ENCODE measurements around the gene KCNQ2. TPM values are rescaled to one million over a fixed set of nuclear protein-coding genes. Genes with fewer than 3 reads are reported as not detected.
A peak's percentile ranks its signal among the peaks of the same experiment; 100 is the strongest.

The KCNQ2 gene
- total RNA-seq, 1 donor from 2014 or later = not detected

GRCh38 chr20:63471717-63471980, 806 bp downstream of the KCNQ2 start:
- DNase-seq (ENCODE audit: low read depth in 2 of 2) = no peak

DNA sequence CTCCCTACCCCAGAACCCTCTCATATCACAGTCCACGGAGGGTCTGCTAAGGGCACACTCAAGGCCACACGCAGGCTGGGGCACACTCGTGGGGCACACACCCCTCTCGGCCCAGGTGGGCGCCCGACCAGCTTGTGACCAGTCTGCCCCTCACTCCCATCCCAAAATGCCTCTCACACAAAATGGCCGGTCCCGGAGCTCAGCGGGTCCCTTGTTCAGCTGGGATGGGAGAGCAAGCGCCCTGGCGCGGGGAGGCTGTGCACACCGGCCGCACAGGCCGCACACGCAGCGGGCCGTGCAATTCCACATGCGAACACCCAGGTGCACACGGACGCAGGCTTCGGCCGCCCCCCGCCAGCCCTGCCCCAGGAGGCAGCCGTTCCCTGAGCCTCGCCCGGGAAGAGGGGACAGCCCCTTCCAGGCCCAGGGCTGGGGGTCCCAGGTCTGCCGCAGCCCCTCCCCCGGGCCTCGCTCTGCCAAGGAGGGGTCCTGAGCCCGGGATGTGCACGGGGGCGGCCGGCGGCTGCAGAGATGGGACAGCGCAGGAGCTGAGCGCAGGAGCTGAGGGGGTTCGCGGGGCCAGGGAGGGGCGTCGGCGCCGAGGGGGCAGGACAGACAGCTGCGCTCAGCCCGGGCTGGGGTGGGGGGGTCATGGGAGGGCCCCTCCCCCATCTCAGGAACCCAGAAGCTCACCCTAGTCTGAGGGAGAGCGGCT, 1.3 kb downstream of the KCNQ2 start:
- DNase-seq (ENCODE audit: low read depth in 2 of 2) = no peak

DNA sequence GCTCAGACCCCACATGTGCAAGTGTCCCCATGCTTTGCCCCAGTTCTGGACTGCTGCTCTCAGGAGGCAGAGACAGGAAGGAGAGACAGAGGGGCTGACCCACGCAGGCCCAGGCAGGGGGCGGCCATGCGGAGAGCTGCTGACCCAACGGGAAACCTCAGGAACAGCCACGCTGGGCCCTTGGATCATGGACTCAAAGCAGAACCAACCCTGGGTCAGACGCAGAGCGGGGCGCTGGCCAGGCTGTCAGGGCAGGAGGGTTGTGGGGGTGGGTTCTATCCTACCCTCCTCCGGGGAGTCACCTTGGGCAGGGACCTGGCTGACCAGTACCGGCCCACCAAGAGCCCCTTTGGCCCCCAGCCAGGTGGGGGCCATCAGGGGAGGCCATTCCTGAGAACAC, 2.0 kb downstream of the KCNQ2 start:
- DNase-seq (ENCODE audit: low read depth in 2 of 2) = no peak

- DNase-seq (ENCODE audit: low read depth in 2 of 2) = no peak
These were observed 2.7 kb downstream of the KCNQ2 start for GRCh38 chr20:63469713-63470101.

DNA sequence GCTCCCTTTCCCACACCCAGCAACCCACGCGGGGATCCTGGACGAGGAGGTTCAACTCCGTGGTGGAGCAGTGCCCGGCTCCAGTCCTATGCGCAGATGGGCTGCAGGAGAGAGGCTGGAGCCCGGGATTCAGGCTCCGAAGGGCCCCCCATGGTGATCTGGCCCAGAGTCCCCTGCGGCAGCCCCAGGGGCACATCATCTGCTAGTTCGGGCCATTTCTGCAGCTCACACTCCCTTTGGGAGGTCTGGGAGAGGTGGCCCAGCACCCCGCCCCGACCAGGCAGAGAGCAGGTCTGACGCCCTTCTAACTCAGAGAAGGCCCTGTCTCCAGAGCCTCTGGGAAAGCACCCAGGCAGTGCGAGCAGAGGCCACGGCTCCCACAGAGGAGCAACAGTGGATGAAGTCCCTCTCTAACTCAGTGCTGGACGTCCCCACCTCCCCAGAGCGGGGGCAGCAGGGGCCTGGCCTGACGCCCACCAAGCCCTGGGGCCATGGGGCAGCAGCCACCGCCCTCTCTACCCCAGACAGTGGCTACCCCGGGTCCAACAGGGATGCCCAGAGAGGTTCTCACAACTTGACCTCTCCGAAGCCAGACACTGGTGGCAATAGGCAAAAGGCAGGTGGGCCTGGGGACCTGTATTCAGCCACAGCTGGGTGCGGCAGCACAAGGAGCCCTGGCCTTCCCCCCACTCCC, 3.3 kb downstream of the KCNQ2 start:
- no peak for DNase-seq (ENCODE audit: low read depth in 2 of 2)

GRCh38 chr20:63468421-63468820, 4.0 kb downstream of the KCNQ2 start:
- no peak for DNase-seq (ENCODE audit: low read depth in 2 of 2)

DNA sequence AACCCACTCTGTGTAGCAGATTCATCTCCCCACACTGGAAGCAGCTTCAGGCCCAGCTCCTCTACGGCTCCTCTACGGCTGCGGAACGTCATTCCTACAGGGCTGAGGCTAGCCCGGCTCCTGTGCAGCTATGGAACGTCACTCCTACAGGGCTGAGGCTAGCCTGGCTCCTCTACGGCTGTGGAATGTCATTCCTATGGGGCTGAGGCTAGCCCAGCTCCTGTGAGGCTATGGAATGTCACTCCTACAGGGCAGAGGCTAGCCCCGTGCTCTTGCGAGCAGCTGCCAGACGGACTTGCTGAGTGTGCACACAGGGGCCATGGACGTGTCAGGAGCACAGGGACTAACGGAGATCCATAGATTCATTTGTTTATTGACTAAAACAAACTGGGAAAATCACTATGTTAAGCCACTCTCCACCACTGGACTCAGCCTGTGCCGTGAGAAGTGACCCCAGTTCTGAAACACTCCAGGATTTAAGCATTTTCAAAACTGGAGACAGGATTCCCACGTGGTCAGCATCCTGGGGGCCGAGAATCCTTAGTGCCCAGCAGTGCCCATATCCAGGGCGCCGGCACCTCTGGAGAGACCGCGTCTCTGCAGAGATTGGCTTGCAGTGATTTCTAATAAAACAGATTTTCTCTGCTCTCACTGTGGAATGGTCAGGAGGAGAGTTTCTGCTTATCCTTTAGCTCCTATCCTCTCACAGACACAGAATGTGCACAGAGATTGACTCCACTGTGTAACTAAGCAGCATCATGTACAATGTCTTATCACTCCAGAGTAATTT, 5.0 kb downstream of the KCNQ2 start:
- DNase-seq (ENCODE audit: low read depth in 2 of 2) = no peak

DNA sequence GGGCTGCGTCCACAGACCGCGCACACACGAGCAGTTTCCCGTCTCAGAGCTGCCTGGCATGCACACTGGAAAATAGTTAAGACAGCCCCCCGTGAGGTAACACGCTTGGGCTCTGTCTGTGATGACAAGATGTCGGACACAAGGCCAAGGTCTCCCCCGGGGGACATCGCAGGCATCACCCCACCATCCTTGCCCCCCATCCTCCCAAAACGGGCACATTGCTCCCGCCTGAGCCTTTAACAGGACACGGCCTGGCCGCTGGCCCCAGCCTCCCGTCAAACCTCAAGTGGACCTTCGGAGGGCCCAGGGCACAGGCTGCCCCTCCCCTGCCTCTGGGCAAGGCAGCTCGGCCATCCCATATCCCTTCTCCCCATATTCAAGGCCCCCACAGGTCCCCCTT, 5.6 kb downstream of the KCNQ2 start:
- no peak for DNase-seq (ENCODE audit: low read depth in 2 of 2)

DNA sequence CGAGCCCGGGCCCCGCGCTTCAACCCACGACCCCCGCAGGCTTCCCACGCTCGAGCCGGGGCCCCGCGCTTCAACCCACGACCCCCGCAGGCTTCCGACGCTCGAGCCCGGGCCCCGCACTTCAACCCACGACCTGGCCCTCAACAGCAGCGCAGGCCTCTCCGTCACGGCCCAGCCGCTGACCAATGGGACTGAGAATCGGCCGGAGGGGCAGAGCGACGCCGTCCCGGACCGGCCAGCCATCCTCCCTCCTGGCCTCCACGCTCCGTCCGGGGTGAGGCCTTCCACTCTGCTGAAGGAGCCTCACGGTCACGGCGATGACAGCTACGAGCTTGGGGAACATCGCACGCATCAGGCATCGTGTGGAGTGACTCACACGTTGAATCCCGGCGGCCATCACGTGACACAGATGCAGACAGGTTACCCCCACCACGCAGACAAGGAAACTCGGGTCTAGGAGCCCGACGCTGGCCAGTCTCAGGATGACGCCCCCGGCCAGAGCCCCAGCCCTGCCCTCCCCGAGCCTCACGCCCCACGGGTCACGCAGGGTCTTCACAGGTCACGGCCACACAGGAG, 6.1 kb downstream of the KCNQ2 start:
- DNase-seq (ENCODE audit: low read depth in 2 of 2) = no peak

DNA sequence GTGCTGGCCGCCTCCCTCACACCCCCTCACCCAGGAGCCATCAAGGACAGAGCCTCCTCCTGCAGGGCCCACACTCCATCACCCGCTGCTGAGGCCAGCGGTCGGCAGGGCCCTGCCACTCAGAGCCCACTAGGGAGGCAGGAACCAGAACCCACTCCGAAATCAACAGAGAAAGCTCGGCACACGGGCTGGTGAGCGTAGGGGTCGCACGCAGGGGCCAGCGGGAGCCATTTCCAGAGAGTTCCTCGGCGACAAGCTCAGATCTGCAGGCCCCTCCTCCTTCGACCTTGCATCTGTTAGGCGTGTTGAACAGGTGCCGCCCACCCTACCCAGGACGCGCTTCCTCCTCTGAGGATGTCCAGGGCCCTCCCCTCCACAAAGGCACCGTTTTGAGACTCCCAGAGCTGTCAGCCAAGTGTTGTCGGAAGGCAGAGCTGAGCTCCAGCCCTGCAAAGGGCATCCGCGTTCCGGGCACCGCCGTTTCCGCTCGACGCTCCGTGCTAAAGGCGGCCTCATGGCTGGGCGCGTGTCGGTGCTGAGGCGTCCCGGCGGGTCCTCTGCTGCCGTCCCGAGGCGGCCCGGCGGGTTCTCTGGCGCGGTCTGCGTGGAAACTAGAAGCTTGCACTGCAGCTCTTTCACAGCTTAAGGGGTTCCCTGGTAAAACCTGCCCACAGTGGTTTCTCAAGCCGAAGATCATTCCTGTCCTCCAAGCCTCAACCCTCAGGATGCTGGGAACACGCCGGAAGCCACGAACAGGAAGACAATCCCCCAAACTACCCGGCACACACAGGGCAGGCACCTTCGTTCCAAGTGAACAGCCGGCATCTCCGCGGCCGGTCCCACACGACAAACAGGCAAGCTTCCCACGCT, 6.8 kb downstream of the KCNQ2 start:
- no peak for DNase-seq (ENCODE audit: low read depth in 2 of 2)

DNA sequence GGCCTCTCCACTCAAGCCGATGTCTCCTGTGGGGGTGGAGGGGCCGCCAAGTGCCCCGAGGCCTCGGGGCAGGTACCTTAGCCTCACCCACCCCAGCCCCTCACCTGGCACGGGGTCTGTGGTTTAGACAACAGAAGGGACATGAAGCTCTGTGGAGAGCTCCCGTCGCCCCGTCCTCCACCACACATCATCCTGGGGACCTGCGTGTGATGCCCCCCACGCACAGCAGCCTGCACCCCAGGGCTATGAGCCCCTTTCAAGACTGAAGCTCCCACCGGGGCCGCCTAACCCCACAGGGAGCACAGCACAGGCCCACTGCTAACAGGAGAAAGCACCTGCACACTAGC, 8.2 kb downstream of the KCNQ2 start:
- no peak for DNase-seq (ENCODE audit: low read depth in 2 of 2)

- DNase-seq (ENCODE audit: low read depth in 2 of 2) = no peak
These were observed 8.8 kb downstream of the KCNQ2 start for GRCh38 chr20:63463400-63464288.

- DNase-seq (ENCODE audit: low read depth in 2 of 2) = no peak
These were observed 10.2 kb downstream of the KCNQ2 start for GRCh38 chr20:63462244-63462643.

- DNase-seq (ENCODE audit: low read depth in 2 of 2) = peak in 1 of 2 donors; percentile 13
These were observed 11.2 kb downstream of the KCNQ2 start for GRCh38 chr20:63461104-63461763.

DNA sequence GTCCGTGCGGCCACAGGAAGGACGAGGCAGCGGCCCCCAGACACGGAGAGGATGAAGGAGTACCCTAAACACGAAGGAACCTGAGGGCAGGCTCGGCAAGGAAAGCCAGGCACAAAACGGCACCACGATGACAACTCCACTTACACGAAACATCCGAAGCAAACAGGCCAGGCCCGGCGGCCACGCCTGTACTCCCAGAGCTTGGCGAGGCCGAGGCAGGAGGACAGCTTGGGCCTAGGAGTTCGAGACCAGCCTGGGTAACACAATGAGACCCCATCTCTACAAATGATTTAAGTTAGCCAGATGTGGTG, 13.4 kb downstream of the KCNQ2 start:
- DNase-seq (ENCODE audit: low read depth in 2 of 2) = no peak

DNA sequence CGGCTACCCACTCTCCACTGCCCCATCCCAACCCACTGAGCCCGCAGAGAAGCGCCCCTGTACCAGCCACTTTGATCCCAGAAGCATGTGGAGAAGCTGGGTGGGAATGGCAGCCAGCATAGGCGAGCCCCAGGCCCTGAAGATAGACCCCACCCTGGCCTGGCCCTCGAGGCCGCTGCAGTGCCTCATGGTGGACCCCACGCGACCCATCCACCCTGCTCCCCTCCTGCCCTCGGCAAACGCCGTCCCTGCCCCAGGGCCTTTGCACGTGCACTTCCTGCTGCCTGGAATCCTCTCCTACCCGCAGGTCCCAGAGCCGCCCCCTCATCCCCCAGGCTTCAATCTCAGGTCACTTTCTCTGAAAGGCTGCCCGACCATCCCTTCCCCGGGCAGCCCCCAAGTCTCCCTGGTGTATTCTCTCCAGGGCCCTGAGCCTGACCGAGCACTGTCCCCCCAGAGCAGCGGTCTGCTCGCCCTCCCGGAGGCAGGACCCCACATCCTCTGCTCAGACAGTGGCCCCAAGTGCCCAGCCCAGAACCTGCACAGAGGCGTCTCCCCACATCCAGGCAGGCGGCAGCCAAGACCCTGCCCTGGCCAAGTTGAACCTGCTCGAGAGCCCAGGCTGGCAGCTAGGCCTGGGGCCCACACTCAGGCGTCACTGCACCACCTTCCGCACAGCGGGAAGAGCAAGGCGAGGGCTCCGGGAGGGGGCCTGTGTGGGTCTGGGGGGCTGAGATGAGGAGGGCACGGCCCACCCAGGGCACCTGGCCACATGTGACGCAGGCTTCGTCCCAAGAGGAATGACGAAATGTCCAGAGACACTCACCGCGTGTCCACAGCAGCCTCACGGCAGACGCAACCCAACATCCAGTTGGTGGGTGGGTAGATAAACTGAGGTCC, 14.0 kb downstream of the KCNQ2 start:
- no peak for DNase-seq (ENCODE audit: low read depth in 2 of 2)

DNA sequence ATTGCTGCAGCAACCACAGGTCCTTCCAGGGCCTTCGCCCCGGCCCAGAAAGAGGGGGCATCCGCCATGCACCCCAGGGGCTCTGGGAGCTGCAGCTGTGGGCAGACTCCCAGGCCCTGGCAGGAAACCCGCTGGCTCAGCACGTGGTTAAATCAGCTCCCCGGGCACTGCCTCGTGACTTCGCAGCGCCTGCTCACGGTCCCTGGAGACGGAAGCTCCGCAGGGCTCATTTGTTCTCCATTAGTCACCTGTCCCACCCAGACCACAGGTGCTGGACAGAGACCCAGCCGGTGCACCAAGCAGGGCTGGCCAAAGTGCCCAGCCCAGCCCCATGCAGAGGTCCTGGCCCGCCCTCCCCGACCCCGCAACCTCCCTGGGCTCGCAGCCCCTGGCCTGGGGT, 14.7 kb downstream of the KCNQ2 start:
- DNase-seq (ENCODE audit: low read depth in 2 of 2) = no peak

- DNase-seq (ENCODE audit: low read depth in 2 of 2) = no peak
These were observed 15.8 kb downstream of the KCNQ2 start for GRCh38 chr20:63456429-63457284.
